Measurements from ENCODE around the gene ZNF578.

Gene ZNF578

GRCh38 chr19:52516191-52516590, 62.8 kb downstream of the ZNF578 start:
- no peak for TF ChIP-seq FOXP2 (optimal IDR thresholded peaks at IDR 0.05; ENCODE audit: borderline replicate concordance, extremely low read depth, extremely low read length, insufficient read depth)
- TF ChIP-seq POLR2AphosphoS5 (IDR thresholded peaks at IDR 0.05; ENCODE audit: low read depth, low read length): no peak
- TF ChIP-seq TAF1 (IDR thresholded peaks at IDR 0.05; ENCODE audit: borderline replicate concordance, insufficient read depth, low read length): no peak
- no peak for TF ChIP-seq SIN3A (IDR thresholded peaks at IDR 0.05; ENCODE audit: borderline replicate concordance, insufficient read depth, low read length)
- TF ChIP-seq, protein P1, sequence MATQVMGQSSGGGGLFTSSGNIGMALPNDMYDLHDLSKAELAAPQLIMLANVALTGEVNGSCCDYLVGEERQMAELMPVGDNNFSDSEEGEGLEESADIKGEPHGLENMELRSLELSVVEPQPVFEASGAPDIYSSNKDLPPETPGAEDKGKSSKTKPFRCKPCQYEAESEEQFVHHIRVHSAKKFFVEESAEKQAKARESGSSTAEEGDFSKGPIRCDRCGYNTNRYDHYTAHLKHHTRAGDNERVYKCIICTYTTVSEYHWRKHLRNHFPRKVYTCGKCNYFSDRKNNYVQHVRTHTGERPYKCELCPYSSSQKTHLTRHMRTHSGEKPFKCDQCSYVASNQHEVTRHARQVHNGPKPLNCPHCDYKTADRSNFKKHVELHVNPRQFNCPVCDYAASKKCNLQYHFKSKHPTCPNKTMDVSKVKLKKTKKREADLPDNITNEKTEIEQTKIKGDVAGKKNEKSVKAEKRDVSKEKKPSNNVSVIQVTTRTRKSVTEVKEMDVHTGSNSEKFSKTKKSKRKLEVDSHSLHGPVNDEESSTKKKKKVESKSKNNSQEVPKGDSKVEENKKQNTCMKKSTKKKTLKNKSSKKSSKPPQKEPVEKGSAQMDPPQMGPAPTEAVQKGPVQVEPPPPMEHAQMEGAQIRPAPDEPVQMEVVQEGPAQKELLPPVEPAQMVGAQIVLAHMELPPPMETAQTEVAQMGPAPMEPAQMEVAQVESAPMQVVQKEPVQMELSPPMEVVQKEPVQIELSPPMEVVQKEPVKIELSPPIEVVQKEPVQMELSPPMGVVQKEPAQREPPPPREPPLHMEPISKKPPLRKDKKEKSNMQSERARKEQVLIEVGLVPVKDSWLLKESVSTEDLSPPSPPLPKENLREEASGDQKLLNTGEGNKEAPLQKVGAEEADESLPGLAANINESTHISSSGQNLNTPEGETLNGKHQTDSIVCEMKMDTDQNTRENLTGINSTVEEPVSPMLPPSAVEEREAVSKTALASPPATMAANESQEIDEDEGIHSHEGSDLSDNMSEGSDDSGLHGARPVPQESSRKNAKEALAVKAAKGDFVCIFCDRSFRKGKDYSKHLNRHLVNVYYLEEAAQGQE (IDR thresholded peaks at IDR 0.05; ENCODE audit: insufficient read depth in 1 of 2, low read depth in 2 of 2, low read length in 2 of 2): no peak

DNA sequence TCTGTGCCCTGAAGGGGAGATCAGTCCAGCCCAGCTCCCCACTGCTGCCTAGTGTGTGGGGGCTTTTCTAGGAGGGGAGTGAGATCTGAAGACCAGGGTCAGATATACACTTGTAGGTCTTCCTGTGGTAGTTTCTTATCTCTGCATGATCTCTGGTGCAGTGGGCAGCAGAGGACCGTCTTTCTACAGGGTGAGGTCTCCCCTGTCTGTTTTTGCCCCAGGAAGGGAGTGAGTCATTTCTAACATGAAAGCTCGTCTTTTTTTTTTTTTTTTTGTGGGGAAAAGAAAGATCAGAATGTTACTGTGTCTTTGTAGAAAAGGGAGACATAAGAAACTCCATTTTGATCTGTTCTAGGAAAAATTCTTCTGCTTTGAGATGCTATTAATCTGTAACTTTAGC, 65.3 kb downstream of the ZNF578 start:
- TF ChIP-seq SIN3A (IDR thresholded peaks at IDR 0.05; ENCODE audit: borderline replicate concordance, insufficient read depth, low read length) (no peak), POLR2AphosphoS5 (IDR thresholded peaks at IDR 0.05; ENCODE audit: low read depth, low read length) (no peak)

GRCh38 chr19:52520013-52520412, 66.7 kb downstream of the ZNF578 start:
- no peak for TF ChIP-seq POLR2AphosphoS5 (IDR thresholded peaks at IDR 0.05; ENCODE audit: low read depth, low read length)
- TF ChIP-seq SIN3A (IDR thresholded peaks at IDR 0.05; ENCODE audit: borderline replicate concordance, insufficient read depth, low read length): no peak
- no peak for TF ChIP-seq TAF1 (IDR thresholded peaks at IDR 0.05; ENCODE audit: borderline replicate concordance, insufficient read depth, low read length)
- TF ChIP-seq, protein P1 (IDR thresholded peaks at IDR 0.05; ENCODE audit: insufficient read depth in 1 of 2, low read depth in 2 of 2, low read length in 2 of 2): no peak
- no peak for TF ChIP-seq FOXP2 (optimal IDR thresholded peaks at IDR 0.05; ENCODE audit: borderline replicate concordance, extremely low read depth, extremely low read length, insufficient read depth)

GRCh38 chr19:52522551-52522950, 69.2 kb downstream of the ZNF578 start:
- TF ChIP-seq, protein P1 (IDR thresholded peaks at IDR 0.05; ENCODE audit: insufficient read depth in 1 of 2, low read depth in 2 of 2, low read length in 2 of 2): no peak
- TF ChIP-seq POLR2AphosphoS5 (IDR thresholded peaks at IDR 0.05; ENCODE audit: low read depth, low read length): no peak
- no peak for TF ChIP-seq SIN3A (IDR thresholded peaks at IDR 0.05; ENCODE audit: borderline replicate concordance, insufficient read depth, low read length)
- TF ChIP-seq FOXP2 (optimal IDR thresholded peaks at IDR 0.05; ENCODE audit: borderline replicate concordance, extremely low read depth, extremely low read length, insufficient read depth): no peak
- no peak for TF ChIP-seq TAF1 (IDR thresholded peaks at IDR 0.05; ENCODE audit: borderline replicate concordance, insufficient read depth, low read length)

- TF ChIP-seq FOXP2 (optimal IDR thresholded peaks at IDR 0.05; ENCODE audit: borderline replicate concordance, extremely low read depth, extremely low read length, insufficient read depth): no peak
- TF ChIP-seq TAF1 (IDR thresholded peaks at IDR 0.05; ENCODE audit: borderline replicate concordance, insufficient read depth, low read length): no peak
- TF ChIP-seq SIN3A (IDR thresholded peaks at IDR 0.05; ENCODE audit: borderline replicate concordance, insufficient read depth, low read length): no peak
- no peak for TF ChIP-seq POLR2AphosphoS5 (IDR thresholded peaks at IDR 0.05; ENCODE audit: low read depth, low read length)
- TF ChIP-seq, protein P1 (IDR thresholded peaks at IDR 0.05; ENCODE audit: insufficient read depth in 1 of 2, low read depth in 2 of 2, low read length in 2 of 2): no peak
These were observed 70.7 kb downstream of the ZNF578 start for GRCh38 chr19:52524086-52524485.
